IPS DF 4.7 (cell line): ENCODE measurements around the gene CCR6.
"Not testable (repeated sequence)": the region's sequence is repeated elsewhere in the genome, so short reads cannot be mapped to it uniquely, and the experiment has no call there.

Experiments
- DNase-seq: peaks from one replicate; pipeline ENCODE4 v3.0.0-alpha.2; 2013; ENCODE audit warnings: low spot score; ENCODE audit errors: extremely low read depth

CCR6 gene

GRCh38 chr6:167122827-167123657, at the start of gene CCR6:
TSS of gene CCR6 (plus strand) at chr6:167123096. CDS start at chr6:167136135, 13,039 bp downstream.
- DNase-seq = no peak

- no peak for DNase-seq
These were observed 49.1 kb upstream of the CCR6 start for GRCh38 chr6:167073679-167074274.

GRCh38 chr6:167077241-167077932, 45.5 kb upstream of the CCR6 start:
- DNase-seq = no peak

GRCh38 chr6:167078745-167079144, 44.2 kb upstream of the CCR6 start:
- no peak for DNase-seq

- DNase-seq = no peak
These were observed 43.0 kb upstream of the CCR6 start for GRCh38 chr6:167079853-167080297.

GRCh38 chr6:167087857-167088354, 35.0 kb upstream of the CCR6 start:
- no peak for DNase-seq

- not testable (repeated sequence) for DNase-seq
These were observed 34.2 kb upstream of the CCR6 start for GRCh38 chr6:167088741-167089140.

GRCh38 chr6:167089243-167090142, 33.4 kb upstream of the CCR6 start:
- no peak for DNase-seq

GRCh38 chr6:167090171-167090570, 32.7 kb upstream of the CCR6 start:
- no peak for DNase-seq

GRCh38 chr6:167091026-167091804, 31.7 kb upstream of the CCR6 start:
- no peak for DNase-seq

GRCh38 chr6:167091805-167092107, 31.1 kb upstream of the CCR6 start:
- no peak for DNase-seq

GRCh38 chr6:167092672-167093339, 30.1 kb upstream of the CCR6 start:
- no peak for DNase-seq

GRCh38 chr6:167093406-167093921, 29.4 kb upstream of the CCR6 start:
- DNase-seq = no peak

- no peak for DNase-seq
These were observed 28.9 kb upstream of the CCR6 start for GRCh38 chr6:167093922-167094432.

- no peak for DNase-seq
These were observed 28.5 kb upstream of the CCR6 start for GRCh38 chr6:167094436-167094819.

- no peak for DNase-seq
These were observed 27.9 kb upstream of the CCR6 start for GRCh38 chr6:167094820-167095637.

GRCh38 chr6:167095888-167096287, 27.0 kb upstream of the CCR6 start:
- no peak for DNase-seq

- no peak for DNase-seq
These were observed 25.9 kb upstream of the CCR6 start for GRCh38 chr6:167096991-167097390.

- no peak for DNase-seq
These were observed 25.1 kb upstream of the CCR6 start for GRCh38 chr6:167097770-167098169.
